ENCODE results near the gene MRPS12. TPM values are rescaled to one million over a fixed set of nuclear protein-coding genes. Genes with fewer than 3 reads are reported as not detected.

MRPS12 gene
- total and polyA plus RNA-seq, 2 of the 13 experiments (the other 11 are each of a cell fraction or from before 2014, with no cell fraction given): 27.5 to 54.8 TPM

GRCh38 chr19:38975214-38975860 is 44.6 kb downstream of the MRPS12 start, which contains the start of gene FBXO17 (continued):
- TF ChIP-seq PATZ1 (CRISPR knock-in tag; IDR thresholded peaks at IDR 0.05) (peak; percentile 16; the same call in 1 of the 2 replicates), FOXA1 (IDR thresholded peaks at IDR 0.05) (no peak), FOXA1 (CRISPR knock-in tag; IDR thresholded peaks at IDR 0.05) (no peak), ETV6 (CRISPR knock-in tag; conservative IDR thresholded peaks at IDR 0.05) (no peak), ZBTB4 (CRISPR knock-in tag; IDR thresholded peaks at IDR 0.05; ENCODE audit: borderline replicate concordance) (no peak), ZUFSP (CRISPR knock-in tag; IDR thresholded peaks at IDR 0.05; ENCODE audit: borderline replicate concordance) (no peak), ZFP90 (CRISPR knock-in tag; IDR thresholded peaks at IDR 0.05; ENCODE audit: borderline replicate concordance) (no peak), SALL1 (CRISPR knock-in tag; IDR thresholded peaks at IDR 0.05) (peak; percentile 27; the same call in 1 of the 2 replicates), ZNF331 (CRISPR knock-in tag; IDR thresholded peaks at IDR 0.05) (peak; percentile 15; the same call in 1 of the 2 replicates), IKZF1 (IDR thresholded peaks at IDR 0.05) (no peak), TCF12 (IDR thresholded peaks at IDR 0.05) (no peak), TCF12 (CRISPR knock-in tag; IDR thresholded peaks at IDR 0.05) (peak; percentile 80), TERF1 (CRISPR knock-in tag; IDR thresholded peaks at IDR 0.05) (no peak), PHF21A (CRISPR knock-in tag; IDR thresholded peaks at IDR 0.05) (no peak), ZNF44 (CRISPR knock-in tag; IDR thresholded peaks at IDR 0.05) (0 out of 2 replicates have a peak, but pooled peaks have one; percentile 56), BATF2 (CRISPR knock-in tag; IDR thresholded peaks at IDR 0.05) (peak; percentile 54; the same call in 1 of the 2 replicates), PLRG1 (conservative IDR thresholded peaks at IDR 0.05) (no peak), ZFP37 (CRISPR knock-in tag; IDR thresholded peaks at IDR 0.05; ENCODE audit: borderline replicate concordance) (0 out of 2 replicates have a peak, but pooled peaks have one; percentile 12), FOXK2 (IDR thresholded peaks at IDR 0.05) (no peak), ZNF124 (CRISPR knock-in tag; IDR thresholded peaks at IDR 0.05) (no peak), CHCHD3 (CRISPR knock-in tag; IDR thresholded peaks at IDR 0.05) (no peak), JARID2 (CRISPR knock-in tag; IDR thresholded peaks at IDR 0.05; ENCODE audit: insufficient replicate concordance) (no peak), PHF8 (CRISPR knock-in tag; IDR thresholded peaks at IDR 0.05) (peak; percentile 78)
